ENCODE measurements around the gene RAPSN. TPM values are rescaled to one million over a fixed set of nuclear protein-coding genes. Genes with fewer than 3 reads are reported as not detected.
A peak's percentile ranks its signal among the peaks of the same experiment; 100 is the strongest.

Gene RAPSN
- total and polyA plus RNA-seq, 2 experiments from 2014 or later = 0.17 to 0.23 TPM

- Mint-ChIP-seq H3K4me3 (peak overlapping the region; percentile 78), H3K27ac (peak overlapping the region; percentile 86), H3K36me3 (ENCODE audit: low read depth) (no peaks in the 10 kb centered on the region), H3K4me1 (peaks cover 35% of the 10 kb centered on the region), H3K27me3 (ENCODE audit: insufficient read depth, low read depth, poor library complexity) (peaks cover 17% of the 10 kb centered on the region), H3K9me3 (no peaks in the 10 kb centered on the region)
- no peaks in the 10 kb centered on the region for H3K9me2 ChIP-seq (ENCODE audit: insufficient read depth)
- peak overlapping the region; percentile 99 for H3K27ac ChIP-seq (ENCODE audit: low read depth)
- no peaks in the 10 kb centered on the region for H4K20me1 ChIP-seq (replicated peaks; ENCODE audit: insufficient read depth)
- no peaks in the 10 kb centered on the region for H3K27me3 ChIP-seq (ENCODE audit: insufficient read depth)
- peak overlapping the region; percentile 75 for H3K4me2 ChIP-seq
- no peak for DNase-seq (ENCODE audit: low spot score)
- peak; percentile 63 for ATAC-seq
- no peaks in the 10 kb centered on the region for H3K79me2 ChIP-seq (replicated peaks; ENCODE audit: insufficient read depth)
- peak; percentile 33 for TF ChIP-seq REST (IDR thresholded peaks at IDR 0.05; ENCODE audit: unreplicated experiment)
- no peak for TF ChIP-seq EZH2 (IDR thresholded peaks at IDR 0.05; ENCODE audit: low read depth, unreplicated experiment)
- H3F3A ChIP-seq (replicated peaks; ENCODE audit: low read depth) = peaks cover 23% of the 10 kb centered on the region; the same call in 1 of the 2 replicates
- H2AFZ ChIP-seq = peak overlapping the region; percentile 85
- H3K4me1 ChIP-seq (ENCODE audit: insufficient read depth) = peaks cover 21% of the 10 kb centered on the region
- peak overlapping the region; percentile 53 for H3K4me3 ChIP-seq
- no peaks in the 10 kb centered on the region for H3K36me3 ChIP-seq (ENCODE audit: insufficient read depth)
Observed at GRCh38 chr11:47400768-47401279, 48.1 kb downstream of the RAPSN start.

- no peaks in the 10 kb centered on the region for H3K27me3 ChIP-seq (ENCODE audit: insufficient read depth)
- no peaks in the 10 kb centered on the region for H3K79me2 ChIP-seq (replicated peaks; ENCODE audit: insufficient read depth)
- ATAC-seq (peak; percentile 80), DNase-seq (ENCODE audit: low spot score) (peak; percentile 75)
- H3F3A ChIP-seq (replicated peaks; ENCODE audit: low read depth) = peaks cover 23% of the 10 kb centered on the region; the same call in 1 of the 2 replicates
- H3K4me1 ChIP-seq (ENCODE audit: insufficient read depth) = peaks cover 21% of the 10 kb centered on the region
- no peaks in the 10 kb centered on the region for H3K36me3 ChIP-seq (ENCODE audit: insufficient read depth)
- Mint-ChIP-seq H3K9me3 (no peaks in the 10 kb centered on the region), H3K36me3 (ENCODE audit: low read depth) (no peaks in the 10 kb centered on the region), H3K27ac (peak overlapping the region; percentile 86), H3K27me3 (ENCODE audit: insufficient read depth, low read depth, poor library complexity) (peaks cover 17% of the 10 kb centered on the region), H3K4me3 (peak overlapping the region; percentile 78), H3K4me1 (peaks cover 35% of the 10 kb centered on the region)
- peak overlapping the region; percentile 89 for H2AFZ ChIP-seq
- H4K20me1 ChIP-seq (replicated peaks; ENCODE audit: insufficient read depth) = no peaks in the 10 kb centered on the region
- no peaks in the 10 kb centered on the region for H3K9me2 ChIP-seq (ENCODE audit: insufficient read depth)
- peak overlapping the region; percentile 99 for H3K27ac ChIP-seq (ENCODE audit: low read depth)
- H3K4me3 ChIP-seq = peak overlapping the region; percentile 53
- peak overlapping the region; percentile 79 for H3K4me2 ChIP-seq
- TF ChIP-seq EZH2phosphoT487 (IDR thresholded peaks at IDR 0.05; ENCODE audit: unreplicated experiment) (no peak), POLR2AphosphoS5 (IDR thresholded peaks at IDR 0.05; ENCODE audit: low read depth) (peak; percentile 22; the same call in 1 of the 2 replicates), REST (IDR thresholded peaks at IDR 0.05; ENCODE audit: unreplicated experiment) (no peak), JUNB (IDR thresholded peaks at IDR 0.05; ENCODE audit: unreplicated experiment) (no peak), ETS1 (IDR thresholded peaks at IDR 0.05) (peak; percentile 17; the same call in 1 of the 2 replicates), NANOG (IDR thresholded peaks at IDR 0.05; ENCODE audit: borderline replicate concordance) (no peak), ZNF331 (CRISPR knock-in tag; IDR thresholded peaks at IDR 0.05; ENCODE audit: low read depth) (no peak), ZNF114 (CRISPR knock-in tag; IDR thresholded peaks at IDR 0.05) (no peak)
Observed at GRCh38 chr11:47399860-47400767, 48.8 kb downstream of the RAPSN start.
